AG10803 (cell line): Measurements from ENCODE around the gene ZNF532.

Experiments used
- DNase-seq: peaks from one replicate; pipeline ENCODE4 v3.0.0; 2010; ENCODE audit warnings: low read depth
- H3K4me3 ChIP-seq: 2 replicates; pipeline ENCODE4 v1.5.1; 2011; ENCODE audit warnings: mild to moderate bottlenecking, low read length, control low read depth
- TF ChIP-seq, protein P1 (sequence below): conservative IDR thresholded peaks from 2 replicates; pipeline ENCODE4 v1.5.1; 2011; ENCODE audit warnings: mild to moderate bottlenecking, low read length, control low read depth, inconsistent platforms

The ZNF532 gene

DNA sequence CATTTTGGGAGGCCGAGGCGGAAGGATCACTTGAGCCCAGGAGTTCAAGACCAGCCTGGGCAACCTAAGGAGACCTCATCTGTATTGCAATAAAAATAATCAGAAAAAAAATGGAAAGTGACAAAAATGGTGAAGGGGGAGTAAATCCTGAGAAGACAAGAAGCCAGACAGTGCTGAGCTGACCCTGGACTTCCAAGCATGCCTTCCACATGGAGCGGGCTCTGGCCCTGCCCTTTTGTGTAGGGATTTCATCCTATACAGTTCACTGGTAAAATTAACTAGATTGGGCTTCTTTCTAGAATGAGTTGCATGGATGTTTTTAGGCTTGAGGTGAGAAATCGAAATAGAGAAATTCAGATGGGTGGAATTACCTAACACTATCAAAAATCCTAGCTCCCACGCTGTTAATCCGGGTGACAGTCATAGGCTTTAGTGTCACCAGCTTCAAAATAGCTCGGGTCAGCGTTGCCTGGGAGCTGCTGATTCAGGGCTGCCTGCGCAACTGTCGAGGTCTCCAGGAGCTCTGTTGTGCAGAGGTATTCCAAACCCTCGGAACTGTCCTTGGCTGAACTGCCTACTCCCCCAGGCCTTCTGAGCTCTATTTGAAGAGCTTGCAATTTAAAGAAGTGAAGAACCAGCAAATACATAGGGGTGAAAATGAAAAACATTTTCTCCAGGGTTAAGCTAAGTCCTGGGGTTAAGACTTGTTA, 21.5 kb upstream of the ZNF532 start:
- no peak overlapping the region for H3K4me3 ChIP-seq
- TF ChIP-seq, protein P1, sequence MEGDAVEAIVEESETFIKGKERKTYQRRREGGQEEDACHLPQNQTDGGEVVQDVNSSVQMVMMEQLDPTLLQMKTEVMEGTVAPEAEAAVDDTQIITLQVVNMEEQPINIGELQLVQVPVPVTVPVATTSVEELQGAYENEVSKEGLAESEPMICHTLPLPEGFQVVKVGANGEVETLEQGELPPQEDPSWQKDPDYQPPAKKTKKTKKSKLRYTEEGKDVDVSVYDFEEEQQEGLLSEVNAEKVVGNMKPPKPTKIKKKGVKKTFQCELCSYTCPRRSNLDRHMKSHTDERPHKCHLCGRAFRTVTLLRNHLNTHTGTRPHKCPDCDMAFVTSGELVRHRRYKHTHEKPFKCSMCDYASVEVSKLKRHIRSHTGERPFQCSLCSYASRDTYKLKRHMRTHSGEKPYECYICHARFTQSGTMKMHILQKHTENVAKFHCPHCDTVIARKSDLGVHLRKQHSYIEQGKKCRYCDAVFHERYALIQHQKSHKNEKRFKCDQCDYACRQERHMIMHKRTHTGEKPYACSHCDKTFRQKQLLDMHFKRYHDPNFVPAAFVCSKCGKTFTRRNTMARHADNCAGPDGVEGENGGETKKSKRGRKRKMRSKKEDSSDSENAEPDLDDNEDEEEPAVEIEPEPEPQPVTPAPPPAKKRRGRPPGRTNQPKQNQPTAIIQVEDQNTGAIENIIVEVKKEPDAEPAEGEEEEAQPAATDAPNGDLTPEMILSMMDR, result no peak

DNA sequence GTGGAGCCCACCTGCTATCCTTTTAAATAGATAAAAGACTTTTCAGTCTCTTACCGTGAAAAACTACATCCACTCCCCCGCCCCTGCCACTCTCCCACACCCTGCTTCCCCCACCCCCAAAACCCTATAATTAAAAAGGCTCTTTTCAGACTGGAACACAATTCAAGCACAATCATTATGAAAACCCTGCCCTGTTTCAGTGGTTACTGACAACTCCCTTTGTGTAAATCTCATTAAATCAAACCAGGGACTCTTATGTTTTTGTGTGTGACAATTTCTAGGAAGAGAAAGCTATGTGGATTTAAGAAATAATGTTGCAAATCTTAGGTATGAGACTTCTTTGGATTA, 21.0 kb upstream of the ZNF532 start:
- no peak for DNase-seq
- no peak overlapping the region for H3K4me3 ChIP-seq
- TF ChIP-seq, protein P1, result no peak

More for the DNA sequence above, 21.5 kb upstream of the ZNF532 start:
- no peak for DNase-seq

DNA sequence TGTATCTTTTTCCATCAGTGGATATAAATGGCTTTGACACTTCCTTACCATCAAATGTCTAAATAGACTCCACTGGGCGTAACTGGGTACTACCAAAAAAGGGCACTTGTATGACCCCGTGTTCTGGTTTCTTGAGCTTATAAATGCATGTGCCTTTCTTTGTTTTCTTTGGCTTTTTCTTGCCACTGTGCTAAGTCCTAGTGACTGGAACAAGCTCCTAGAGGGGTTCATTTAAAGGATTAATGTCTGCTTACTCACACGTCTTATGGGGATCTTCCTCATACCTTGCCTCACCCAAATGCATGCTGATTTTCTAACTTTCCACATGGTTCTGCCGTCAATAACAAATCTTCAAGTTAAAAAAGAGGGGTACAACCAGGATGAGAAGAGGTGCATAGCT, 19.8 kb upstream of the ZNF532 start:
- H3K4me3 ChIP-seq, result no peak overlapping the region
- DNase-seq, result no peak
- TF ChIP-seq, protein P1, result no peak

DNA sequence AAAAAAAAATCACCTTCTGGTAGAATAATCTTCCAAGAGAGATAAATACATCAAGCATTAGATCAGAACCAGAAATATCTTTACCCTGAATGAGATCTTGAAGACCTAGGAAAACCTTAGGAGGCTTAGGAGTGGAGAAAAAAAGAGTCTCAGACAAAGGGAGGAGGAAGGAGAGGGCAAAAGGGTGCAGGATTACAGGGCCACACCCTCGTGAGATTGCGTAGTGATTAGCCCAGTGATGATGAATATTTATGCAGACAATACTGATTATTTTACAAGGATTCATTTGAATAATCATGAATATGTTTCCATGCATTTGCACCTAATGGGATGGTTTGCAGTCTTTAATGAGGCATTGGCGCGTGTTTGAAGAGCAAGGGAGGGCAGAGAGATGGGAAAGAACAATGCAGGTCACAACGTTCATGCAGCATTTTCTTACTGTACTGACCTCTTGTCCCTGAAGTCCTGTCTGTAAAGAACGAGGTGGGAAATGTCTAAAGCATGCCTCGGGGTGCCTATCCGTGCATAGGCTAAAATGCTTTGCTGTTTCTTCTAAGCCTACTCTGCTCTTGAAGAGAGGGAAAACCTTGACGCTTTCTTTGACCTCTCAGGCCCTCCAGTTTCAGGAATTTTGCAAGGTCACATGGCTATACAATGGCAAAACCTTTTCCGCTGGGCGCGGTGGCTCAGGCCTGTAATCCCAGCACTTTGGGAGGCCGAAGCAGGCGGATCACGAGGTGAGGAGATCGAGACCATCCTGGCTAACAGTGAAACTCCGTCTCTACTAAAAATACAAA, 18.6 kb upstream of the ZNF532 start:
- H3K4me3 ChIP-seq, result no peak overlapping the region
- DNase-seq, result no peak
- TF ChIP-seq, protein P1, result no peak

DNA sequence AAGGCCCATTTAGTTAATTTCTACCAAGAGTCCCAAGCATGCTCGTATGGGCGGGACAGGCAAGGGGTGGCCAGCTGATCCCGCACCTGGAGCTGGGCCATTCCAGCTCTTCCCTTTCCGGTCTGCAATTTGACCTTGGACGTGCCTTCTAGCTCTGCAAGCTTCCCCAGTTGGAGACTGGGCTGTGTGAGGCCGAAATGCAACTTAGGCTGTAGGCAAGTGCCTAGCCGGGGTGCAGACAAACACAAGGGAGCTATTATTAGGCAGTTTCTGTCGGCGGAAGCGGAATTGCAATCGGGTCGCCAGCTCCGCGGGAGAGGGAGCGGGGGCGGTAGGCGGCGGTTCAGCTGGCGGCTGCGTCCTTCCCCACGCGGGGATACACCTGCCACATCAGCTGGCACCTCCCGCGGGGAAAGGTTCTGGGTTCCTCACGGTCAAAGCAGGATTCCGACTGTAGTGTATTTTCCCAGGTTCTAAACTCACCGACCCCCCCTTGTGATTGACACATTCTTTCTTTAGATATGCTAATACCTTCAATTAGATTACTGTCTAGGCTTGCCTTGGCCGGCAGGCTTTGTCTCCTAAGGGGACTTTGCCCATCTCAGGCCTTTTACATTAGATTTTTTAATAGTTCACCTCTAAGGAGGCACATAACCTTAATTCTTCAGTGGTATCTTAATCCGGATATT, 17.1 kb upstream of the ZNF532 start:
- H3K4me3 ChIP-seq, result no peak overlapping the region
- TF ChIP-seq, protein P1, result no peak
- DNase-seq, result no peak

DNA sequence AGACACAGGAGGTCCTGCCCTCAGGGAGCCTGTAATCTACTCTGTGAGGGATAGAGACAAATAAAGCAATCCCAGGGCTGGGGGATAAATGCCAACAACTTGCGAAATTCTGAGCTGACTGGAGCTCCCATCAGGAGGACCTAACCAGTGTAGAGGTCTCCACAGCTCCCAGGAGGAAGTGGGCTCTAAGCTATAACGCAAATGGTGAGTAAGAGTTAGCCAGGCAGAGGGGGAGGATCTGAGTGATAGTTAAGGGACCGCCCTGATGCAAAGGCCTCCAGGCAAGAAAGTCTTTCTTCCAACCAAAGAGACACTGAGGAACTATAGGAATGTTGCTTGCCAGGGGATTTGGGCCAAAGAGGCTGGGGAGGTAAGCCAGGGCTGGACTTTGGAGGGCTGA, 16.0 kb upstream of the ZNF532 start:
- TF ChIP-seq, protein P1, result no peak
- H3K4me3 ChIP-seq, result no peak overlapping the region
- DNase-seq, result no peak
